HepG2 (cell line): ENCODE data around the gene TROAP. TPM values are rescaled to one million over a fixed set of nuclear protein-coding genes. Genes with fewer than 3 reads are reported as not detected.
A peak's percentile ranks its signal among the peaks of the same experiment; 100 is the strongest.

Experiments used
- AFF4 ChIP-seq: sonication (generic); formaldehyde crosslinking; IDR thresholded peaks from 2 replicates; pipeline ENCODE4 v1.4.0; 2020; ENCODE audit warnings: missing genetic modification reagents
- HNF4A ChIP-seq: sonication (generic); formaldehyde crosslinking; IDR thresholded peaks from 2 replicates; pipeline ENCODE4 v1.4.0; 2020; ENCODE audit warnings: missing genetic modification reagents
- MEF2D ChIP-seq: sonication (generic); formaldehyde crosslinking; IDR thresholded peaks from 2 replicates; pipeline ENCODE4 v1.5.1; 2020; ENCODE audit warnings: mild to moderate bottlenecking, missing genetic modification reagents
- MTA1 ChIP-seq: sonication (generic); formaldehyde crosslinking; IDR thresholded peaks from 2 replicates; pipeline ENCODE4 v1.4.0; 2020; ENCODE audit warnings: missing genetic modification reagents, mild to moderate bottlenecking, borderline replicate concordance
- THAP9 ChIP-seq: sonication (generic); formaldehyde crosslinking; IDR thresholded peaks from 2 replicates; pipeline ENCODE4; 2020; ENCODE audit warnings: missing genetic modification reagents, mild to moderate bottlenecking, borderline replicate concordance
- YEATS2 ChIP-seq: sonication (generic); formaldehyde crosslinking; IDR thresholded peaks from 2 replicates; pipeline ENCODE4 v1.4.0; 2020; ENCODE audit warnings: missing genetic modification reagents, borderline replicate concordance
- ZFAT ChIP-seq: sonication (generic); formaldehyde crosslinking; conservative IDR thresholded peaks from 2 replicates; pipeline ENCODE4 v1.8.1; 2023; ENCODE audit warnings: missing genetic modification reagents, inconsistent platforms
- ZNF558 ChIP-seq: sonication (generic); formaldehyde crosslinking; IDR thresholded peaks from 2 replicates; pipeline ENCODE4 v1.9.0; 2022; ENCODE audit warnings: mild to moderate bottlenecking, missing genetic modification reagents, borderline replicate concordance
- ZNF646 ChIP-seq: sonication (generic); formaldehyde crosslinking; IDR thresholded peaks from 2 replicates; pipeline ENCODE4 v1.9.0; 2021; ENCODE audit warnings: mild to moderate bottlenecking, missing genetic modification reagents
- ZNF772 ChIP-seq: sonication (generic); formaldehyde crosslinking; IDR thresholded peaks from 2 replicates; pipeline ENCODE4 v1.5.0; 2020; ENCODE audit warnings: mild to moderate bottlenecking, missing genetic modification reagents
- polyA plus RNA-seq, 8 experiments: library from polyadenylated mRNA; depleted of rRNA in 3 of 8; stranded (reverse) in 7 of 8; unstranded in 1 of 8; fragments of >200 nt; fragmentation: Illumina TruSeq in 4 of 8; extraction: Trizol in 4 of 8; gene quantifications; 2 replicates each; pipeline versions ENCODE4 v1.2.1 to v1.2.3, GENCODE V29; 2011 to 2016; ENCODE audit warnings: low read depth in 4 of 8, missing spikeins in 1 of 8, mixed read lengths in 1 of 8; ENCODE audit not compliant: insufficient read depth in 1 of 8
- total RNA-seq, 5 experiments: library from RNA; depleted of rRNA; stranded (reverse); fragments of >200 nt; fragmentation: Illumina TruSeq; extraction: Trizol; gene quantifications; 2 replicates each; pipeline ENCODE4 v1.2.3, GENCODE V29; 2016; ENCODE audit warnings: low read depth in 1 of 5
- TF ChIP-seq, protein P1 (sequence below): sonication (generic); formaldehyde crosslinking; IDR thresholded peaks from 2 replicates; pipeline ENCODE4 v1.4.0; 2020; ENCODE audit warnings: missing genetic modification reagents, mild to moderate bottlenecking, borderline replicate concordance

The TROAP gene
- total and polyA plus RNA-seq, 2 of the 13 experiments (the other 11 are each of a cell fraction or from before 2014, with no cell fraction given): 22.5 to 30.9 TPM

- TF ChIP-seq, protein P1, sequence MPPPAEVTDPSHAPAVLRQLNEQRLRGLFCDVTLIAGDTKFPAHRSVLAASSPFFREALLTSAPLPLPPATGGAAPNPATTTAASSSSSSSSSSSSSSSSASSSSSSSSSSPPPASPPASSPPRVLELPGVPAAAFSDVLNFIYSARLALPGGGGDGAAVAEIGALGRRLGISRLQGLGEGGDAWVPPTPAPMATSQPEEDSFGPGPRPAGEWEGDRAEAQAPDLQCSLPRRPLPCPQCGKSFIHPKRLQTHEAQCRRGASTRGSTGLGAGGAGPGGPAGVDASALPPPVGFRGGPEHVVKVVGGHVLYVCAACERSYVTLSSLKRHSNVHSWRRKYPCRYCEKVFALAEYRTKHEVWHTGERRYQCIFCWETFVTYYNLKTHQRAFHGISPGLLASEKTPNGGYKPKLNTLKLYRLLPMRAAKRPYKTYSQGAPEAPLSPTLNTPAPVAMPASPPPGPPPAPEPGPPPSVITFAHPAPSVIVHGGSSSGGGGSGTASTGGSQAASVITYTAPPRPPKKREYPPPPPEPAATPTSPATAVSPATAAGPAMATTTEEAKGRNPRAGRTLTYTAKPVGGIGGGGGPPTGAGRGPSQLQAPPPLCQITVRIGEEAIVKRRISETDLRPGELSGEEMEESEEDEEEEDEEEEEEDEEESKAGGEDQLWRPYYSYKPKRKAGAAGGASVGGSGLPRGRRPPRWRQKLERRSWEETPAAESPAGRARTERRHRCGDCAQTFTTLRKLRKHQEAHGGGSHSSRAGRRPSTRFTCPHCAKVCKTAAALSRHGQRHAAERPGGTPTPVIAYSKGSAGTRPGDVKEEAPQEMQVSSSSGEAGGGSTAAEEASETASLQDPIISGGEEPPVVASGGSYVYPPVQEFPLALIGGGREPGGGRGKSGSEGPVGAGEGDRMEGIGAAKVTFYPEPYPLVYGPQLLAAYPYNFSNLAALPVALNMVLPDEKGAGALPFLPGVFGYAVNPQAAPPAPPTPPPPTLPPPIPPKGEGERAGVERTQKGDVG (CRISPR knock-in tag): no peak
- no peak for TF ChIP-seq THAP9 (CRISPR knock-in tag)
- TF ChIP-seq MTA1 (CRISPR knock-in tag): peak; percentile 63; the same call in 1 of the 2 replicates
- no peak for TF ChIP-seq MEF2D (CRISPR knock-in tag)
- no peak for TF ChIP-seq YEATS2 (CRISPR knock-in tag)
- no peak for TF ChIP-seq ZNF772 (CRISPR knock-in tag)
- TF ChIP-seq ZFAT (CRISPR knock-in tag): no peak
- no peak for TF ChIP-seq ZNF558
- TF ChIP-seq HNF4A (CRISPR knock-in tag): no peak
- TF ChIP-seq ZNF646 (CRISPR knock-in tag): no peak
- no peak for TF ChIP-seq AFF4 (CRISPR knock-in tag)
These were observed 27.7 kb upstream of the TROAP start, which contains the start of gene PRPH (continued) for GRCh38 chr12:49295082-49295936.
